ENCODE results near the gene CLNK. TPM values are rescaled to one million over a fixed set of nuclear protein-coding genes. Genes with fewer than 3 reads are reported as not detected.

Gene CLNK
- polyA plus RNA-seq, 4 donors: 0.04 to 0.31 TPM; not detected in 2

Other genes with a start within 250 kb of the CLNK start
- gene ZNF518B, start 227.3 kb downstream of the CLNK start, polyA plus RNA-seq: 10 to 100 TPM in 1 of 4 donors, 1 to 10 TPM in 3; 4.3 to 17.1 (median 6.0) TPM